Spleen (tissue), 11 donors: ENCODE results near the gene ZNF285. TPM values are rescaled to one million over a fixed set of nuclear protein-coding genes. Genes with fewer than 3 reads are reported as not detected.
A peak's percentile ranks its signal among the peaks of the same experiment; 100 is the strongest.

ENCODE experiments used
- DNase-seq: peaks from one replicate; pipeline ENCODE4 v3.0.0-alpha.2; 2020
- H3K27ac ChIP-seq, 8 donors: fragments of 200-600 bp; sonication (generic) in 7 of 8; 1 replicate in 4 of 8; 2 replicates in 4 of 8; pipeline versions ENCODE4 v1.5.0 to v1.8.0; 2016 to 2021; ENCODE audit warnings: inconsistent platforms in 4 of 8, mild to moderate bottlenecking in 4 of 8, moderate library complexity in 1 of 8
- H3K27me3 ChIP-seq, 7 donors: fragments of 200-600 bp; sonication (generic) in 6 of 7; replicated peaks in 1 of 7; 1 replicate in 4 of 7; 2 replicates in 3 of 7; pipeline versions ENCODE4 v1.5.0 to v1.8.0; 2016 to 2021; ENCODE audit warnings: inconsistent platforms in 3 of 7, mild to moderate bottlenecking in 1 of 7
- H3K36me3 ChIP-seq, 6 donors: fragments of 200-600 bp; sonication (generic) in 5 of 6; 1 replicate in 4 of 6; 2 replicates in 2 of 6; pipeline versions ENCODE4 v1.5.0 to v1.8.0; 2016 to 2021; ENCODE audit warnings: inconsistent platforms in 2 of 6
- H3K4me1 ChIP-seq, 6 donors: fragments of 200-600 bp; sonication (generic) in 5 of 6; 1 replicate in 3 of 6; 2 replicates in 3 of 6; pipeline versions ENCODE4 v1.5.0 to v1.8.0; 2016 to 2021; ENCODE audit warnings: inconsistent platforms in 3 of 6
- H3K4me3 ChIP-seq, 8 donors: fragments of 200-600 bp; sonication (generic) in 7 of 8; 1 replicate in 4 of 8; 2 replicates in 4 of 8; pipeline versions ENCODE4 v1.5.0 to v1.8.0; 2016 to 2021; ENCODE audit warnings: inconsistent platforms in 4 of 8, mild to moderate bottlenecking in 4 of 8, moderate library complexity in 2 of 8
- H3K9me3 ChIP-seq, 8 donors: fragments of 200-600 bp; sonication (generic) in 7 of 8; 1 replicate in 4 of 8; 2 replicates in 4 of 8; pipeline versions ENCODE4 v1.5.0 to v1.8.0; 2016 to 2021; ENCODE audit warnings: inconsistent platforms in 4 of 8
- POLR2A ChIP-seq, 3 donors: fragments of 450-650 bp; IDR thresholded peaks; one replicate each; pipeline ENCODE4 v1.5.1; 2017; ENCODE audit warnings: antibody characterized with exemption in 3 of 3, mild to moderate bottlenecking in 1 of 3
- POLR2AphosphoS5 ChIP-seq, 3 donors: sonication (generic); formaldehyde crosslinking; IDR thresholded peaks; one replicate each; pipeline ENCODE4 v1.5.1; 2017; ENCODE audit warnings: antibody characterized with exemption in 3 of 3
- WGBS, 5 donors: extraction: QIAGEN DNeasy Blood & Tissue Kit in 3 of 5; methylation state at CpG; one replicate each; pipeline versions ENCODE4 v1.1.5 to v1.1.7; 2013 to 2018; 5-methylcytosine and 5-hydroxymethylcytosine counted together
- intact Hi-C: fragments of 100-400 bp; cut with DNase I; formaldehyde crosslinking; loops from one replicate; pipeline ENCODE4 v1.15.0; 2023; ENCODE audit warnings: low total_unique reads
- polyA plus RNA-seq, 3 donors: library from polyadenylated mRNA; stranded (reverse); fragments of 200-250 nt; gene quantifications; one replicate each; pipeline ENCODE4 v1.2.1, GENCODE V29; 2013
- total RNA-seq, 7 donors: library from RNA; depleted of rRNA in 3 of 7; stranded (reverse); fragments of >200 nt in 3 of 7; fragmentation: NEBNext Ultra II Directional in 4 of 7; extraction: Animal tissue kit (Norgen Biotek cat#: 25700) in 4 of 7; gene quantifications; one replicate each; pipeline versions ENCODE4 v1.1.0 to v1.2.1, GENCODE V29; 2016 to 2021
- TF ChIP-seq, protein P1 (sequence below), 11 experiments: fragments of 200-600 bp in 7 of 11; fragments of 450-650 bp in 4 of 11; sonication (generic) in 4 of 11; IDR thresholded peaks in 8 of 11; conservative IDR thresholded peaks in 3 of 11; 1 replicate in 7 of 11; 2 replicates in 4 of 11; pipeline versions ENCODE4 v1.4.0 to v1.8.0; 2016 to 2021; ENCODE audit warnings: antibody characterized with exemption in 11 of 11, inconsistent platforms in 4 of 11, mild to moderate bottlenecking in 1 of 11
- donor health status: healthy with polysubstance abuse.
- donor health status: DM: no; HTN: no; CAD: no; lungs with moderate emphysema.
- donor health status: DM: no; HTN: no; CAD: no.
- donor health status: Bipolar disorder and iron deficiency.
- donor health status: healthy.
- donor health status: DM: no; HTN: no; CAD: no.
- donor health status: DM: yes; HTN: yes; CAD: no.

ZNF285 gene
- total and polyA plus RNA-seq, 10 donors = 1.0 to 4.2 (median 2.9) TPM

DNA sequence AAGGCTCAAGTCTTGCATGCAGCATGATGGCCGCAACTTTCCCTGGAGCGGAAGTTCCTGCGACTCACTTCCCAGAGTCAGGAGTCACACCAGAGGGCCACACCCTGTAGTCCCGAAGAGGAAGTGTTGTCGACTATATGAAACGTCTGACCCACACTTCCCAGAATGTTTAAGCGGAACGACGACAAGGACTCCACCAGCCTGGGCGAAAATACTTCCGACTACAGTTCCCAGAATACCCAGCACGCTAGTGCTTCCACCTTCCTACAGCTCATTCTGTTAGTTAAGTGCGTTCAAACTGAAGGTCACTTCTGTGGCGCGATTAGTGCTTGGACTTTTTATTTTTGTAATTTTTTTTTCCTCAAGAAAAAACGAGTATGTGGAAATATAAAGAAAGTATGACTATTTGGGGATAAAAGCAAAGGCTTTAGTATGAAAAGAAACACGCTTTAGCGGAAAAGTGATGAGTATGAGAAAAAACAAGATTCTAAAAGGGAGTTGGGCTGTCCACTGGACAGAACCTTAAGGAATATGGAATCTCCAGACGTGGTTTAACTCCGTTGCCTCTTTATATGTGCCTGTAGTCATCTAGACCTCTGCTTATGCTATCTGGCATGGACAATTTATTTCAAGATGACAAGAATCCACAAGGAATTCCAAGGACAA, 29.5 kb downstream of the ZNF285 start:
- peaks cover 0 to 87% (median 72%) of the 10 kb centered on the region in 8 donors for H3K9me3 ChIP-seq
- no peaks in the 10 kb centered on the region for H3K4me1 ChIP-seq
- TF ChIP-seq POLR2A (IDR thresholded peaks at IDR 0.05) (no peak), POLR2AphosphoS5 (IDR thresholded peaks at IDR 0.05) (no peak)
- TF ChIP-seq, protein P1, sequence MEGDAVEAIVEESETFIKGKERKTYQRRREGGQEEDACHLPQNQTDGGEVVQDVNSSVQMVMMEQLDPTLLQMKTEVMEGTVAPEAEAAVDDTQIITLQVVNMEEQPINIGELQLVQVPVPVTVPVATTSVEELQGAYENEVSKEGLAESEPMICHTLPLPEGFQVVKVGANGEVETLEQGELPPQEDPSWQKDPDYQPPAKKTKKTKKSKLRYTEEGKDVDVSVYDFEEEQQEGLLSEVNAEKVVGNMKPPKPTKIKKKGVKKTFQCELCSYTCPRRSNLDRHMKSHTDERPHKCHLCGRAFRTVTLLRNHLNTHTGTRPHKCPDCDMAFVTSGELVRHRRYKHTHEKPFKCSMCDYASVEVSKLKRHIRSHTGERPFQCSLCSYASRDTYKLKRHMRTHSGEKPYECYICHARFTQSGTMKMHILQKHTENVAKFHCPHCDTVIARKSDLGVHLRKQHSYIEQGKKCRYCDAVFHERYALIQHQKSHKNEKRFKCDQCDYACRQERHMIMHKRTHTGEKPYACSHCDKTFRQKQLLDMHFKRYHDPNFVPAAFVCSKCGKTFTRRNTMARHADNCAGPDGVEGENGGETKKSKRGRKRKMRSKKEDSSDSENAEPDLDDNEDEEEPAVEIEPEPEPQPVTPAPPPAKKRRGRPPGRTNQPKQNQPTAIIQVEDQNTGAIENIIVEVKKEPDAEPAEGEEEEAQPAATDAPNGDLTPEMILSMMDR (IDR thresholded peaks at IDR 0.05 in 8 of 11, conservative IDR thresholded peaks at IDR 0.05 in 3 of 11) = no peak
- no peak overlapping the region for H3K4me3 ChIP-seq
- H3K36me3 ChIP-seq = no peaks in the 10 kb centered on the region
- intact Hi-C loops = no loop called here
- no peak overlapping the region for H3K27ac ChIP-seq
- WGBS, 5 donors = 62 to 70% (median 63%) methylated on average over 20 of the region's 20 CpGs
- no peak for DNase-seq
- no peaks in the 10 kb centered on the region for H3K27me3 ChIP-seq

DNA sequence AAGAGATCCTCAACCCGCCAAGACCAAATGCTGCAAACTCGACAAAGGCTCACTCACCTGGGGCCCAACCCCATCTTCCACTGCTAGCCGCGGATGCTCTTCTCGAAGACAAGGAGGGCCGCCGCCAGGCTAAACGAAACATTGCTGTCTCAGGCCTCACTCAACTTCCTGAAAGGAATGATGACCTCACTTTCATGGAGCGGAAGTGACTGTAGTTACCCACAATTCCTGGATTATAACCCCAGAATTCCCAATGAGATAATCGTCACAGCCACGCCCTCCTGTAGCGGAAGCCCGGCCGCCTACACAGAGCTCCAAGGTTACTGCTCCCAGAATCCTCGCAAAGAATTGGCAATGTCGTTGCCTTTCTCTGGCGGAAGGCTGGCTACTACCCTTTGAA, 34.4 kb downstream of the ZNF285 start:
- DNase-seq = no peak
- peaks cover 0 to 55% (median 37%) of the 10 kb centered on the region in 8 donors for H3K9me3 ChIP-seq
- no peaks in the 10 kb centered on the region for H3K4me1 ChIP-seq
- 53 to 81% (median 69%) methylated on average over 16 to 17 of the region's 17 CpGs for WGBS, 5 donors
- H3K4me3 ChIP-seq = no peak overlapping the region
- no peaks in the 10 kb centered on the region for H3K27me3 ChIP-seq
- TF ChIP-seq, protein P1 (IDR thresholded peaks at IDR 0.05 in 8 of 11, conservative IDR thresholded peaks at IDR 0.05 in 3 of 11) = no peak
- TF ChIP-seq POLR2AphosphoS5 (IDR thresholded peaks at IDR 0.05) = no peak
- H3K27ac ChIP-seq = no peak overlapping the region
- no peaks in the 10 kb centered on the region for H3K36me3 ChIP-seq
- intact Hi-C loops = no loop called here

DNA sequence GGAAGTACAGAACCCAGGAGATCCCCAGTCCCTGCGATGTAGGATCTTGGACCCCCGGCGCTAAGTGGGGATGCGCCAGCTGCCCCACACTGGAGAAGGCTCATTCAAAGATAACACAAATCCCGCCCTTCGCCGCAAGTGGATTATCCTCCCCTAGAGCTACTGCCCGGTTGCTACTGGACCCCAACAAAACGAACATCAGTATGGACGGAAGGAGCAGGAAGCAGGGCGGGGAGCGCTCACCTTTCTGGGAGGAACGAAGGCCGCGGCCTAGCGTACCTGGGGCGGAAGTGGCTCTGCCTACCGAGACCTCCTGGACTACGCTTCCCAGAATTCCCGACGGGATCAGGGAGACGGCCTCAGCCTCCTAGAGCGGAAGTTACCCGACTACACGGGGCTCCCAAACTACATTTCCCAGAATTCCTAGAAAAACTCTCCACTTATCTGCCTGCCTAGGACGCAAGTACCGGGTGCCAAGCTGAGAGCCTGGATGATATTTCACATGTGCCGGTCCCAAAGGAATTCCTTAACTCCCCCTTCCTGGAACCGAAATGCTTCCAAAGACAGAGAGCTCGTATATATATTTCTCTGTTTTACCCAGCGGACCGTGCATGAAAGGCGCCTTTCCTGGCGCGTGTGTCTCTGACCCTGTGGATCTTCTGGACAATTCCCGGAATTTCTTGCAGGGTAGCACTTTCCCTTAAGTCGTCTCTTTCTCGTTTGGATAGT, 44.9 kb downstream of the ZNF285 start, which contains the start of gene ZNF112:
ZNF112 (minus strand) TSS at position 298 of the 729 bp plus-strand sequence. CDS start 16,141 bp downstream, outside the sequence.
- H3K27me3 ChIP-seq = no peaks in the 10 kb centered on the region
- H3K27ac ChIP-seq = peak within 1 kb of the TSS in 6 of 8 donors; percentile 48 to 71 (median 60)
- 8 to 16% (median 9%) methylated on average over 30 to 38 of the region's 38 CpGs for WGBS, 5 donors
- peaks cover 0 to 14% (median 4%) of the 10 kb centered on the region in 6 donors for H3K4me1 ChIP-seq
- H3K36me3 ChIP-seq = no peaks in the 10 kb centered on the region
- TF ChIP-seq POLR2AphosphoS5 (IDR thresholded peaks at IDR 0.05) (peak; percentile 59 to 83 (median 75)), POLR2A (IDR thresholded peaks at IDR 0.05) (no peak)
- TF ChIP-seq, protein P1 (IDR thresholded peaks at IDR 0.05 in 8 of 11, conservative IDR thresholded peaks at IDR 0.05 in 3 of 11) = no peak
- DNase-seq = peak; percentile 85
- intact Hi-C loops = no loop called here
- H3K4me3 ChIP-seq = peak within 1 kb of the TSS; percentile 42 to 71 (median 48)
- peaks cover 0 to 69% (median 43%) of the 10 kb centered on the region in 8 donors for H3K9me3 ChIP-seq

DNA sequence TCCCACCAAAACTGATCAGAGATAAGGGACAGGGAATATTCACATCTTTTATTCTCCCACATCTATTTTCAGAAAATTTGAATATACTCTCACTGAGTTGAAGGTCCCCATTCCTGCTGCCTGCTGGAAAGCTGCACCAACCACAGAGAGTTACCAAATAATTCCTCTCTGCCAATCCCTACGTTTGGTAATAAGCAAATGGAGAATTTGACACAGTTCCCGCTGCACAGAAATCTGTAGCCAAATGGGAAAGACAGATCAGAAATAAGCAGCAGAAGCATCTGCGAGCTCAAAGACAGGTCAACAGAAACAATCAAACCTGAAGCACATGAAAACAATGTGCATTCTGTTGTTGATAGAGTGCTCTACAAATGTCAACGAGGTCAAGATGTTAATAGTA, 54.9 kb downstream of the ZNF285 start:
- Histone ChIP-seq H3K27me3 (no peaks in the 10 kb centered on the region), H3K36me3 (peaks cover 0 to 37% (median under 1%) of the 10 kb centered on the region in 6 donors), H3K27ac (no peak overlapping the region), H3K4me1 (no peaks in the 10 kb centered on the region), H3K9me3 (peaks cover 2 to 100% (median 99%) of the 10 kb centered on the region in 8 donors), H3K4me3 (no peak overlapping the region)
- WGBS, 5 donors = 80 to 87% (median 83%) methylated on average over 4 of the region's 4 CpGs
- intact Hi-C loops = no loop called here
- no peak for DNase-seq
- TF ChIP-seq, protein P1 (IDR thresholded peaks at IDR 0.05 in 8 of 11, conservative IDR thresholded peaks at IDR 0.05 in 3 of 11) = no peak
